ENCODE results near the gene FMN2. TPM values are rescaled to one million over a fixed set of nuclear protein-coding genes. Genes with fewer than 3 reads are reported as not detected.

The FMN2 gene
- total RNA-seq, 1 donor from 2014 or later = 4.3 TPM

- Mint-ChIP-seq H3K27me3 (peaks cover 12% of the 10 kb centered on the region), H3K4me3 (no peak overlapping the region), H3K9me3 (peaks cover 15% of the 10 kb centered on the region), H3K4me1 (ENCODE audit: unreplicated experiment) (peaks cover 10% of the 10 kb centered on the region), H3K27ac (no peak overlapping the region), H3K36me3 (no peaks in the 10 kb centered on the region)
- DNase-seq (ENCODE audit: extremely low spot score, unreplicated experiment) = no peak
- TF ChIP-seq CTCF (conservative IDR thresholded peaks at IDR 0.05) = no peak
Observed at GRCh38 chr1:240495601-240496000, 403.9 kb downstream of the FMN2 start.

- no peaks in the 10 kb centered on the region for H3K36me3 Mint-ChIP-seq
- H3K27me3 Mint-ChIP-seq = peaks cover 6% of the 10 kb centered on the region
- no peak for DNase-seq (ENCODE audit: extremely low spot score, unreplicated experiment)
- peaks cover 10% of the 10 kb centered on the region for H3K4me1 Mint-ChIP-seq (ENCODE audit: unreplicated experiment)
- H3K9me3 Mint-ChIP-seq = peaks cover 9% of the 10 kb centered on the region
- H3K27ac Mint-ChIP-seq = no peak overlapping the region
- TF ChIP-seq CTCF (conservative IDR thresholded peaks at IDR 0.05) = no peak
- no peak overlapping the region for H3K4me3 Mint-ChIP-seq
Observed at GRCh38 chr1:240496356-240496755, 404.7 kb downstream of the FMN2 start.

- no peaks in the 10 kb centered on the region for H3K36me3 Mint-ChIP-seq
- peaks cover 7% of the 10 kb centered on the region for H3K9me3 Mint-ChIP-seq
- no peak for DNase-seq (ENCODE audit: extremely low spot score, unreplicated experiment)
- H3K27me3 Mint-ChIP-seq = peaks cover 6% of the 10 kb centered on the region
- H3K4me1 Mint-ChIP-seq (ENCODE audit: unreplicated experiment) = peaks cover 10% of the 10 kb centered on the region
- H3K27ac Mint-ChIP-seq = no peak overlapping the region
- no peak for TF ChIP-seq CTCF (conservative IDR thresholded peaks at IDR 0.05)
- H3K4me3 Mint-ChIP-seq = no peak overlapping the region
Observed at GRCh38 chr1:240496941-240497340, 405.3 kb downstream of the FMN2 start.

- H3K4me1 Mint-ChIP-seq (ENCODE audit: unreplicated experiment) = peaks cover 10% of the 10 kb centered on the region
- no peak overlapping the region for H3K4me3 Mint-ChIP-seq
- no peak for TF ChIP-seq CTCF (conservative IDR thresholded peaks at IDR 0.05)
- no peak for DNase-seq (ENCODE audit: extremely low spot score, unreplicated experiment)
- H3K9me3 Mint-ChIP-seq = peaks cover 5% of the 10 kb centered on the region
- H3K27ac Mint-ChIP-seq = peak overlapping the region; percentile 21
- H3K36me3 Mint-ChIP-seq = no peaks in the 10 kb centered on the region
- peaks cover 6% of the 10 kb centered on the region for H3K27me3 Mint-ChIP-seq
Observed at GRCh38 chr1:240497908-240498307, 406.2 kb downstream of the FMN2 start.

- peaks cover 5% of the 10 kb centered on the region for H3K9me3 Mint-ChIP-seq
- H3K27ac Mint-ChIP-seq = peak overlapping the region; percentile 21
- H3K4me3 Mint-ChIP-seq = no peak overlapping the region
Observed at GRCh38 chr1:240498335-240498734, 406.7 kb downstream of the FMN2 start.

More at GRCh38 chr1:240498335-240498734, 406.7 kb downstream of the FMN2 start:
- Mint-ChIP-seq H3K4me1 (ENCODE audit: unreplicated experiment) (peaks cover 10% of the 10 kb centered on the region), H3K36me3 (no peaks in the 10 kb centered on the region), H3K27me3 (peaks cover 3% of the 10 kb centered on the region)
- DNase-seq (ENCODE audit: extremely low spot score, unreplicated experiment) = no peak
- TF ChIP-seq CTCF (conservative IDR thresholded peaks at IDR 0.05) = no peak

All from type B pancreatic cell (in vitro differentiated cells).